Thymus (tissue), 11 donors: Measurements from ENCODE around the gene CCDC201. TPM values are rescaled to one million over a fixed set of nuclear protein-coding genes. Genes with fewer than 3 reads are reported as not detected.

Source experiments
- DNase-seq, 9 donors: peaks; one replicate each; pipeline ENCODE4 v3.0.0-alpha.2; 2013; ENCODE audit warnings: low spot score in 9 of 9, low read depth in 6 of 9, missing footprints in 1 of 9
- H3K27ac ChIP-seq, 2 donors: one replicate each; pipeline ENCODE4 v1.5.1; 2013; ENCODE audit warnings: control low read depth in 1 of 2, low read depth in 1 of 2, low read length in 1 of 2, mild to moderate bottlenecking in 1 of 2, moderate library complexity in 1 of 2
- H3K27me3 ChIP-seq, 2 donors: one replicate each; pipeline ENCODE4 v1.5.1; 2013; ENCODE audit warnings: low read length in 1 of 2; ENCODE audit not compliant: control insufficient read depth in 2 of 2, insufficient read depth in 1 of 2
- H3K36me3 ChIP-seq, 2 donors: one replicate each; pipeline ENCODE4 v1.5.1; 2013; ENCODE audit warnings: low read length in 1 of 2, mild to moderate bottlenecking in 1 of 2, moderate library complexity in 1 of 2; ENCODE audit not compliant: control insufficient read depth in 2 of 2, insufficient read depth in 2 of 2
- H3K4me1 ChIP-seq, 2 donors: one replicate each; pipeline ENCODE4 v1.5.1; 2013; ENCODE audit warnings: low read length in 2 of 2; ENCODE audit not compliant: control insufficient read depth in 2 of 2, insufficient read depth in 2 of 2
- H3K4me3 ChIP-seq, 2 donors: one replicate each; pipeline ENCODE4 v1.5.1; 2013; ENCODE audit warnings: low read length in 2 of 2, control low read depth in 1 of 2, mild to moderate bottlenecking in 1 of 2
- H3K9me3 ChIP-seq, 2 donors: one replicate each; pipeline ENCODE4 v1.5.1; 2013; ENCODE audit warnings: low read length in 1 of 2, mild to moderate bottlenecking in 1 of 2; ENCODE audit not compliant: control insufficient read depth in 2 of 2, insufficient read depth in 1 of 2
- WGBS: extraction: QIAGEN DNeasy Blood & Tissue Kit; methylation state at CpG from one replicate; pipeline ENCODE4 v1.1.7; 2013; 5-methylcytosine and 5-hydroxymethylcytosine counted together
- polyA plus RNA-seq: library from polyadenylated mRNA; stranded (reverse); fragments of 200-250 nt; gene quantifications from one replicate; pipeline ENCODE4 v1.2.3, GENCODE V29; 2013
- total RNA-seq: library from RNA; stranded (reverse); fragments of 120-200 nt; gene quantifications from one replicate; pipeline ENCODE4 v1.2.4, GENCODE V29; 2013
- donor health status: healthy.

Gene CCDC201
- total and polyA plus RNA-seq, 2 donors, result under 0.01 to 0.09 TPM

GRCh38 chr7:45881280-45881758 is 8.4 kb upstream of the CCDC201 start:
- no peak overlapping the region for H3K4me3 ChIP-seq
- H3K27me3 ChIP-seq, result peaks cover 0 to 3% of the 10 kb centered on the region in 2 donors
- no peaks in the 10 kb centered on the region for H3K36me3 ChIP-seq
- H3K27ac ChIP-seq, result no peak overlapping the region
- no peak for DNase-seq
- WGBS, result 92% methylated on average over 9 of the region's 9 CpGs
- no peaks in the 10 kb centered on the region for H3K9me3 ChIP-seq
- no peaks in the 10 kb centered on the region for H3K4me1 ChIP-seq

DNA sequence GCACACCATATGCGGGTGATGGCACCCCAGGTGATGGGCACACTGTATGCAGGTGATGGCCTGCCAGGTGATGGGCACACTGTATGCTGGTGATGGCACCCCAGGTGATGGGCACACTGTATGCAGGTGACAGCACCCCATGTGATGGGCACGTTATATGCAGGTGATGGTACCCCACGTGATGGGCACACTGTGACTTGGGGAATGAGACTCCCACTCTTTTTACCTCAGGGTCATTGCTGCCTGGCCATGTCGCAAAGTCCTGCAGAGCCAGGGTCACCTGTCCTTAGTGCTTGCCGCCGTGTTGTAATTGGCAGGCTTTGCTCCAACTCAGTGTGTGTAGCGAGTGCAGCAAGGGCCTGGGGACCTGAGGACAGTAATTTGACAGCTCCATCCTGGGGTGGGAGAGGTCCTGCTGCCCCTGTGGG is 7.6 kb upstream of the CCDC201 start:
- Histone ChIP-seq H3K27ac (no peak overlapping the region), H3K4me1 (no peaks in the 10 kb centered on the region), H3K27me3 (peaks cover 0 to 3% of the 10 kb centered on the region in 2 donors), H3K4me3 (no peak overlapping the region), H3K9me3 (no peaks in the 10 kb centered on the region), H3K36me3 (no peaks in the 10 kb centered on the region)
- DNase-seq, result no peak
- WGBS, result 92% methylated on average over 7 of the region's 7 CpGs

GRCh38 chr7:45878457-45879144 is 5.7 kb upstream of the CCDC201 start:
- no peaks in the 10 kb centered on the region for H3K4me1 ChIP-seq
- no peaks in the 10 kb centered on the region for H3K27me3 ChIP-seq
- no peak overlapping the region for H3K27ac ChIP-seq
- H3K9me3 ChIP-seq, result no peaks in the 10 kb centered on the region
- 56% methylated on average over 3 of the region's 3 CpGs for WGBS
- H3K4me3 ChIP-seq, result no peak overlapping the region
- H3K36me3 ChIP-seq, result no peaks in the 10 kb centered on the region
- no peak for DNase-seq

DNA sequence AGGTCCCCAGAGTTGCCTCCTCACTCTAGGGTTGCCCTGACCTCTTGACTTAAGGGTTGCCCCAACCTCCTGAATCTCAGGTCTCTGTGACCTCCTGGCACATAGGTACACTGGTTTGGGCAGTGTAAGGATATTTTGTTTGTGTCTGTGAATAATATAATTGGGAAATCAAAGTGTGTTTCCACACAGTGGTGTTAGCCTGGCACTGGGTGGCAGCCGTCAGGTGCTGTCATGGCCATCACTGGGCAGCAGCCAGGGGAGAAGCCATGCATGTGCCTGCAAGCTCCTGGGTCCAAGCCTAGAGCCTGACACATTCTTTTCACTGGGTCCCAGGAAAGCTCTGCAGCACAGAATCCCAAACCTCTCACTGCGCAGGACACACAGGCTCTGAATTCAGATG is 3.6 kb upstream of the CCDC201 start:
- no peak for DNase-seq
- no peaks in the 10 kb centered on the region for H3K27me3 ChIP-seq
- H3K4me1 ChIP-seq, result no peaks in the 10 kb centered on the region
- no peaks in the 10 kb centered on the region for H3K36me3 ChIP-seq
- 95% methylated on average over 2 of the region's 2 CpGs for WGBS
- H3K4me3 ChIP-seq, result no peak overlapping the region
- H3K27ac ChIP-seq, result no peak overlapping the region
- H3K9me3 ChIP-seq, result peaks cover 0 to 2% of the 10 kb centered on the region in 2 donors

DNA sequence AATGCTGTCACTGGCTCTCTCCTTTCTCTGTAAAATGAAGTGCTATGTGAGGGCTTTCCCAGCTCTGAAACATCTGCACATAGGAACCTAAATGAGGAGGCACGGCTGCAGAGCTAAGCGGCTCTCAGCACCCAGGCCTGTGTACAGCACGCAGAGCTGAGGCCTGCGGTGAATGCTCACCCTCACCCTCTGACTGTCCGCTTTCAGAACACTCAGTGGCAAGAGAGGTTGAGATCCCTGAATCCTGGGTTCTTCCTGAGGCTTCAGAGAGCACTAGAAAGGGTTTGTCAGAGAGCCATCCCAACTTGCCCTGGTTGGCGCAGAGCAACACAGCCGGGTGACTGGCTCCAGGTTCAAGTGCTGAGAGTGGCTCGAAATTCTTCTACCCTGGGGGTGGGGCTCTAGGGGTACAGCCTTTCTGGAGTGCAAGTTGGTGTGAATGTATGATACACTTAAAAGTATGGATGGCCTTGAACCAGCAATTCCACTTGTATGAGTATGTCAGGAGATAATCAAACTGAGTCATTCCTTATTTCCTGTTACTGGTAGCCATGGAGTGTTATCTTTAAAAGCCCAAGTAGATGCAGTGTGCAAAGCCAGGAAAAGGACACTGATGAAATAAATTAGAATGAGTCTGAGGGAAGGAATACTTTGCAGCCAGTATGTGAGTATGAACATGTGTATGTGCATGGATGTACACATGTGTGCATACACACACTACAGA is 1.7 kb upstream of the CCDC201 start:
- H3K9me3 ChIP-seq, result peaks cover 0 to 2% of the 10 kb centered on the region in 2 donors
- no peaks in the 10 kb centered on the region for H3K36me3 ChIP-seq
- H3K4me1 ChIP-seq, result no peaks in the 10 kb centered on the region
- 96% methylated on average over 8 of the region's 8 CpGs for WGBS
- H3K4me3 ChIP-seq, result no peak overlapping the region
- H3K27ac ChIP-seq, result no peak overlapping the region
- H3K27me3 ChIP-seq, result no peaks in the 10 kb centered on the region
- DNase-seq, result no peak

DNA sequence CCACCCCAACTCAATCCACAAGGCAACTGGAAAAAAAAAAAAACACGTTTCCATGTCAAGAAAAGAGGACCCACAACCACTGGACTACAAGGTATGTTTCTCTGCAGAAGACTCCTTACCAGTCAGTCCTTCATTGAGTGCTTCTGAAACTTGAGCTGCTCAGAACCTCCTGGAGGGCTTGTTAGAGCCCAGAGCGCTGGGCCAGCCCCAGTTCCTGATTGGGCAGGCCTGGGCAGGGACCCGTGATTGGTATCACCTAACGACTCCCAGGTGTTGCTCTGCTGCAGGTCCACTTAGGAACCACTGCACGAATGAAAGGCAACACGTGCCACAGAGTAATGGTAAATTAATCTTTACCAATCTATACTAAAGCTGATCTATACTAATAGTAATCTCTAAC is 473 bp upstream of the CCDC201 start:
- Histone ChIP-seq H3K9me3 (peaks cover 0 to 2% of the 10 kb centered on the region in 2 donors), H3K27ac (no peak overlapping the region), H3K36me3 (no peaks in the 10 kb centered on the region), H3K27me3 (no peaks in the 10 kb centered on the region), H3K4me1 (no peaks in the 10 kb centered on the region), H3K4me3 (no peak overlapping the region)
- WGBS, result 85% methylated on average over 6 of the region's 6 CpGs
- no peak for DNase-seq

- no peaks in the 10 kb centered on the region for H3K36me3 ChIP-seq
Measured at GRCh38 chr7:45872116-45873034, 507 bp downstream of the CCDC201 start.

GRCh38 chr7:45869426-45869825 is 3.5 kb downstream of the CCDC201 start:
- DNase-seq, result no peak

More at GRCh38 chr7:45872116-45873034, 507 bp downstream of the CCDC201 start:
- no peaks in the 10 kb centered on the region for H3K4me1 ChIP-seq
- H3K27me3 ChIP-seq, result no peaks in the 10 kb centered on the region
- H3K9me3 ChIP-seq, result peaks cover 0 to 2% of the 10 kb centered on the region in 2 donors
- no peak overlapping the region for H3K27ac ChIP-seq
- WGBS, result 75% methylated on average over 10 of the region's 10 CpGs
- no peak overlapping the region for H3K4me3 ChIP-seq
- DNase-seq, result no peak

More at GRCh38 chr7:45869426-45869825, 3.5 kb downstream of the CCDC201 start:
- H3K36me3 ChIP-seq, result no peaks in the 10 kb centered on the region
- H3K27me3 ChIP-seq, result no peaks in the 10 kb centered on the region
- WGBS, result 90% methylated on average over 4 of the region's 4 CpGs
- no peaks in the 10 kb centered on the region for H3K4me1 ChIP-seq
- H3K9me3 ChIP-seq, result peaks cover 0 to 2% of the 10 kb centered on the region in 2 donors
- no peak overlapping the region for H3K27ac ChIP-seq
- no peak overlapping the region for H3K4me3 ChIP-seq
